Neural progenitor cell (in vitro differentiated cells): Measurements from ENCODE around the gene PLXDC2. TPM values are rescaled to one million over a fixed set of nuclear protein-coding genes. Genes with fewer than 3 reads are reported as not detected.

Source experiments
- DNase-seq: peaks from one replicate; pipeline ENCODE4 v3.0.0-alpha.2; 2016; ENCODE audit warnings: low spot score
- H2AFZ ChIP-seq: fragments of 200-600 bp; sonication (generic); replicated peaks from 2 replicates; pipeline ENCODE4 v1.6.1; 2016; ENCODE audit warnings: antibody characterized with exemption
- H3F3A ChIP-seq: fragments of 200-600 bp; sonication (generic); 2 replicates; pipeline ENCODE4 v1.6.1; 2016; ENCODE audit warnings: antibody characterized with exemption, low read depth
- H3K27ac ChIP-seq: fragments of 200-600 bp; sonication (generic); 2 replicates; pipeline ENCODE4 v1.5.1; 2016; ENCODE audit warnings: mild to moderate bottlenecking
- H3K27me3 ChIP-seq: fragments of 200-600 bp; sonication (generic); 2 replicates; pipeline ENCODE4 v1.6.1; 2016; ENCODE audit warnings: mild to moderate bottlenecking, moderate library complexity
- H3K36me3 ChIP-seq: fragments of 200-600 bp; sonication (generic); 2 replicates; pipeline ENCODE4 v1.5.1; 2016
- H3K4me1 ChIP-seq: fragments of 200-600 bp; sonication (generic); 2 replicates; pipeline ENCODE4 v1.6.1; 2016; ENCODE audit warnings: mixed run types
- H3K4me2 ChIP-seq: fragments of 200-600 bp; sonication (generic); 2 replicates; pipeline ENCODE4 v1.6.1; 2016
- H3K4me3 ChIP-seq: fragments of 200-600 bp; sonication (generic); 2 replicates; pipeline ENCODE4 v1.5.1; 2016
- H3K79me2 ChIP-seq: fragments of 200-600 bp; sonication (generic); 2 replicates; pipeline ENCODE4 v1.6.1; 2016; ENCODE audit warnings: low read depth
- H3K9ac ChIP-seq: fragments of 200-600 bp; sonication (generic); 2 replicates; pipeline ENCODE4 v1.6.1; 2016
- H3K9me3 ChIP-seq: fragments of 200-600 bp; sonication (generic); 2 replicates; pipeline ENCODE4 v1.5.1; 2016; ENCODE audit warnings: low read depth
- H4K20me1 ChIP-seq: fragments of 200-600 bp; sonication (generic); 2 replicates; pipeline ENCODE4 v1.6.1; 2016; ENCODE audit warnings: low read depth
- H3K27ac Mint-ChIP-seq: 3 replicates; pipeline ENCODE4 v1.8.0; 2021; ENCODE audit warnings: mixed read lengths
- H3K27me3 Mint-ChIP-seq: 2 replicates; pipeline ENCODE4 v1.8.0; 2022; ENCODE audit warnings: low read depth, mild to moderate bottlenecking, inconsistent platforms, moderate library complexity, mixed read lengths; ENCODE audit not compliant: insufficient read depth
- H3K36me3 Mint-ChIP-seq: 3 replicates; pipeline ENCODE4 v1.8.0; 2021; ENCODE audit warnings: mixed read lengths
- H3K4me1 Mint-ChIP-seq: 3 replicates; pipeline ENCODE4 v1.8.0; 2021; ENCODE audit warnings: mixed read lengths
- H3K4me3 Mint-ChIP-seq: 3 replicates; pipeline ENCODE4 v1.8.0; 2021; ENCODE audit warnings: mild to moderate bottlenecking, moderate library complexity, mixed read lengths
- H3K9me3 Mint-ChIP-seq: 3 replicates; pipeline ENCODE4 v1.8.0; 2020; ENCODE audit warnings: mixed read lengths
- CTCF ChIP-seq: fragments of 200-600 bp; sonication (generic); IDR thresholded peaks from 2 replicates; pipeline ENCODE4 v1.5.1; 2017; ENCODE audit warnings: antibody characterized with exemption, mild to moderate bottlenecking
- EZH2 ChIP-seq: fragments of 200-600 bp; sonication (generic); IDR thresholded peaks from 2 replicates; pipeline ENCODE4 v1.6.1; 2017; ENCODE audit warnings: antibody characterized with exemption, mild to moderate bottlenecking, moderate library complexity
- EZH2phosphoT487 ChIP-seq: fragments of 200-600 bp; sonication (generic); IDR thresholded peaks from 2 replicates; pipeline ENCODE4 v1.6.1; 2017; ENCODE audit warnings: antibody characterized with exemption
- total RNA-seq: library from RNA; depleted of rRNA; stranded (reverse); fragments of >200 nt; gene quantifications from 2 replicates; pipeline ENCODE4 v1.2.3, GENCODE V29; 2015; ENCODE audit warnings: low replicate concordance

The PLXDC2 gene
- total RNA-seq, 1 donor from 2014 or later, result 44.2 TPM

GRCh38 chr10:19956516-19957032 lies 140.3 kb downstream of the PLXDC2 start:
- H3K4me1 ChIP-seq, result peaks cover 13% of the 10 kb centered on the region
- peaks cover 32% of the 10 kb centered on the region for H3K79me2 ChIP-seq
- H3K9ac ChIP-seq, result no peak overlapping the region
- H3K36me3 Mint-ChIP-seq, result peaks cover 7% of the 10 kb centered on the region
- H3K4me3 ChIP-seq, result no peak overlapping the region
- no peaks in the 10 kb centered on the region for H3K36me3 ChIP-seq
- no peaks in the 10 kb centered on the region for H3K27me3 ChIP-seq
- H3K4me1 Mint-ChIP-seq, result peaks cover 3% of the 10 kb centered on the region
- H3K27me3 Mint-ChIP-seq, result no peaks in the 10 kb centered on the region
- TF ChIP-seq CTCF, result no peak
- TF ChIP-seq EZH2, result no peak
- TF ChIP-seq EZH2phosphoT487, result no peak
- no peaks in the 10 kb centered on the region for H3K9me3 ChIP-seq
- DNase-seq, result no peak
- H4K20me1 ChIP-seq, result no peaks in the 10 kb centered on the region
- H3K4me3 Mint-ChIP-seq, result no peak overlapping the region
- no peak overlapping the region for H3K27ac ChIP-seq
- no peak overlapping the region for H2AFZ ChIP-seq
- H3K27ac Mint-ChIP-seq, result no peak overlapping the region
- H3K9me3 Mint-ChIP-seq, result peaks cover 4% of the 10 kb centered on the region
- H3F3A ChIP-seq, result no peaks in the 10 kb centered on the region
- no peak overlapping the region for H3K4me2 ChIP-seq

GRCh38 chr10:19958787-19959186 lies 142.6 kb downstream of the PLXDC2 start:
- H3K4me2 ChIP-seq, result no peak overlapping the region
- no peak overlapping the region for H3K9ac ChIP-seq
- TF ChIP-seq CTCF, result no peak
- no peak for TF ChIP-seq EZH2
- TF ChIP-seq EZH2phosphoT487, result no peak
- peaks cover 37% of the 10 kb centered on the region for H3K79me2 ChIP-seq
- H3K9me3 Mint-ChIP-seq, result peaks cover 12% of the 10 kb centered on the region
- DNase-seq, result no peak
- no peak overlapping the region for H3K4me3 Mint-ChIP-seq
- peaks cover 2% of the 10 kb centered on the region for H3K4me1 Mint-ChIP-seq
- H4K20me1 ChIP-seq, result no peaks in the 10 kb centered on the region
- no peak overlapping the region for H2AFZ ChIP-seq
- H3K27me3 ChIP-seq, result no peaks in the 10 kb centered on the region
- no peak overlapping the region for H3K27ac ChIP-seq
- H3K27me3 Mint-ChIP-seq, result peaks cover 2% of the 10 kb centered on the region
- H3K36me3 Mint-ChIP-seq, result peaks cover 14% of the 10 kb centered on the region
- H3K4me3 ChIP-seq, result no peak overlapping the region
- peaks cover 2% of the 10 kb centered on the region for H3K9me3 ChIP-seq
- H3F3A ChIP-seq, result peaks cover 10% of the 10 kb centered on the region
- no peak overlapping the region for H3K27ac Mint-ChIP-seq
- no peaks in the 10 kb centered on the region for H3K36me3 ChIP-seq
- H3K4me1 ChIP-seq, result peaks cover 13% of the 10 kb centered on the region

- no peak for DNase-seq
- Histone ChIP-seq H3K4me3 (no peak overlapping the region), H3K4me1 (peaks cover 29% of the 10 kb centered on the region), H3K4me2 (no peak overlapping the region), H3K36me3 (no peaks in the 10 kb centered on the region), H3K9ac (no peak overlapping the region), H3K27ac (no peak overlapping the region), H4K20me1 (no peaks in the 10 kb centered on the region), H2AFZ (no peak overlapping the region), H3F3A (peaks cover 35% of the 10 kb centered on the region), H3K9me3 (peaks cover 4% of the 10 kb centered on the region), H3K27me3 (no peaks in the 10 kb centered on the region), H3K79me2 (peaks cover 44% of the 10 kb centered on the region)
- peaks cover 2% of the 10 kb centered on the region for H3K27me3 Mint-ChIP-seq
- H3K4me3 Mint-ChIP-seq, result no peak overlapping the region
- H3K36me3 Mint-ChIP-seq, result peaks cover 14% of the 10 kb centered on the region
- peaks cover 16% of the 10 kb centered on the region for H3K4me1 Mint-ChIP-seq
- no peak overlapping the region for H3K27ac Mint-ChIP-seq
- peaks cover 12% of the 10 kb centered on the region for H3K9me3 Mint-ChIP-seq
- no peak for TF ChIP-seq CTCF
- no peak for TF ChIP-seq EZH2
- TF ChIP-seq EZH2phosphoT487, result no peak
Measured at GRCh38 chr10:19961076-19962053, 145.1 kb downstream of the PLXDC2 start.
